SK-N-SH treated with all-trans-retinoic acid at 6 μM for 48 hours (cell line): Measurements from ENCODE around the gene SPINK2.

ENCODE experiments used
- ARNTL ChIP-seq: fragments of 450-650 bp; formaldehyde crosslinking; IDR thresholded peaks from 2 replicates; pipeline ENCODE4 v1.5.0; 2020; ENCODE audit warnings: low read depth, mild to moderate bottlenecking, moderate library complexity, borderline replicate concordance
- BACH2 ChIP-seq: fragments of 250-450 bp; sonication (Bioruptor Pico); IDR thresholded peaks from 2 replicates; pipeline ENCODE4 v1.9.0; 2021; ENCODE audit warnings: mild to moderate bottlenecking, borderline replicate concordance
- CREB5 ChIP-seq: fragments of 250-450 bp; sonication (Bioruptor Pico); IDR thresholded peaks from 2 replicates; pipeline ENCODE4 v1.5.1; 2020; ENCODE audit warnings: low read depth, mild to moderate bottlenecking, moderate library complexity
- CSRNP3 ChIP-seq: fragments of 250-450 bp; sonication (Bioruptor Pico); IDR thresholded peaks from 2 replicates; pipeline ENCODE4 v1.5.1; 2021; ENCODE audit warnings: mild to moderate bottlenecking, moderate library complexity
- OSR1 ChIP-seq: fragments of 250-450 bp; sonication (Bioruptor Pico); IDR thresholded peaks from 2 replicates; pipeline ENCODE4 v1.8.0; 2022; ENCODE audit warnings: moderate library complexity, mild to moderate bottlenecking, inconsistent platforms
- PATZ1 ChIP-seq: fragments of 250-450 bp; sonication (Bioruptor Pico); IDR thresholded peaks from 2 replicates; pipeline ENCODE4 v1.8.0; 2020; ENCODE audit warnings: mild to moderate bottlenecking, moderate library complexity, borderline replicate concordance
- POU6F1 ChIP-seq: fragments of 250-450 bp; sonication (Bioruptor Pico); IDR thresholded peaks from 2 replicates; pipeline ENCODE4 v1.8.0; 2021; ENCODE audit warnings: low read depth, mild to moderate bottlenecking, moderate library complexity, borderline replicate concordance
- RARB ChIP-seq: fragments of 250-450 bp; sonication (Bioruptor Pico); IDR thresholded peaks from 2 replicates; pipeline ENCODE4 v1.8.0; 2021; ENCODE audit warnings: mild to moderate bottlenecking, moderate library complexity
- TCF4 ChIP-seq: fragments of 250-450 bp; sonication (Bioruptor Pico); IDR thresholded peaks from 2 replicates; pipeline ENCODE4 v1.8.0; 2021; ENCODE audit warnings: mild to moderate bottlenecking, moderate library complexity, borderline replicate concordance
- TOX ChIP-seq: fragments of 250-450 bp; sonication (Bioruptor Pico); IDR thresholded peaks from 2 replicates; pipeline ENCODE4 v1.8.0; 2021; ENCODE audit warnings: mild to moderate bottlenecking, moderate library complexity, borderline replicate concordance
- TSHZ2 ChIP-seq: fragments of 250-450 bp; sonication (Bioruptor Pico); IDR thresholded peaks from 2 replicates; pipeline ENCODE4 v1.5.0; 2020; ENCODE audit warnings: mild to moderate bottlenecking, moderate library complexity
- ZFP3 ChIP-seq: fragments of 250-450 bp; sonication (Bioruptor Pico); IDR thresholded peaks from 2 replicates; pipeline ENCODE4 v1.5.0; 2020; ENCODE audit warnings: mild to moderate bottlenecking, moderate library complexity
- ZNF565 ChIP-seq: fragments of 450-650 bp; formaldehyde crosslinking; conservative IDR thresholded peaks from 2 replicates; pipeline ENCODE4 v1.5.0; 2020; ENCODE audit warnings: low read depth, mild to moderate bottlenecking, moderate library complexity
- ZNF70 ChIP-seq: fragments of 450-650 bp; formaldehyde crosslinking; IDR thresholded peaks from 2 replicates; pipeline ENCODE4 v1.5.0; 2020; ENCODE audit warnings: mild to moderate bottlenecking, moderate library complexity

GRCh38 chr4:56859841-56860240 is 38.3 kb upstream of the SPINK2 start:
- TF ChIP-seq POU6F1: no peak
- no peak for TF ChIP-seq PATZ1 (CRISPR knock-in tag)
- TF ChIP-seq RARB (CRISPR knock-in tag): no peak
- no peak for TF ChIP-seq OSR1 (CRISPR knock-in tag)
- TF ChIP-seq TSHZ2 (CRISPR knock-in tag): no peak
- TF ChIP-seq TOX (CRISPR knock-in tag): no peak
- no peak for TF ChIP-seq BACH2 (CRISPR knock-in tag)
- no peak for TF ChIP-seq ARNTL (CRISPR knock-in tag)
- TF ChIP-seq ZFP3: no peak
- no peak for TF ChIP-seq ZNF70 (CRISPR knock-in tag)
- TF ChIP-seq CREB5 (CRISPR knock-in tag): no peak
- no peak for TF ChIP-seq ZNF565
- no peak for TF ChIP-seq CSRNP3
- no peak for TF ChIP-seq TCF4 (CRISPR knock-in tag)
